Stimulated activated CD4-positive, alpha-beta T cell treated with anti-CD3 and anti-CD28 coated beads, Interleukin-1b, Interleukin-23, amount 100 ng/mL, for 4 hours (primary cell): ENCODE data around the gene PLXNB2.

Experiments
- DNase-seq, 2 donors: peaks; one replicate each; pipeline ENCODE4 v3.0.0-alpha.2; 2020; ENCODE audit warnings: low read depth in 2 of 2

PLXNB2 gene

GRCh38 chr22:50251477-50252081 lies 55.9 kb downstream of the PLXNB2 start:
- no peak for DNase-seq

- peak; percentile 67 to 76 for DNase-seq
Measured at GRCh38 chr22:50250555-50251476, 56.6 kb downstream of the PLXNB2 start, which contains the start of gene HDAC10. HDAC10 (minus strand) TSS chr22:50251265; CDS start chr22:50251032, 233 bp downstream.

GRCh38 chr22:50250249-50250554 lies 57.2 kb downstream of the PLXNB2 start:
- no peak for DNase-seq

GRCh38 chr22:50249341-50250248 lies 57.9 kb downstream of the PLXNB2 start:
- DNase-seq: no peak

GRCh38 chr22:50248196-50249081 lies 59.0 kb downstream of the PLXNB2 start:
- no peak for DNase-seq

- DNase-seq: no peak
Measured at GRCh38 chr22:50247748-50248147, 59.7 kb downstream of the PLXNB2 start.

- no peak for DNase-seq
Measured at GRCh38 chr22:50246242-50247175, 60.9 kb downstream of the PLXNB2 start.

- DNase-seq: peak in 1 of 2 donors; percentile 73
Measured at GRCh38 chr22:50245214-50246072, 62.0 kb downstream of the PLXNB2 start.

GRCh38 chr22:50244420-50245213 lies 62.8 kb downstream of the PLXNB2 start, which contains the start of gene TUBGCP6:
TUBGCP6 (minus strand) TSS chr22:50245023; CDS start chr22:50244459, 564 bp downstream.
- DNase-seq: peak; percentile 85 to 91

- no peak for DNase-seq
Measured at GRCh38 chr22:50243685-50244419, 63.6 kb downstream of the PLXNB2 start.

GRCh38 chr22:50242406-50242949 lies 65.0 kb downstream of the PLXNB2 start:
- DNase-seq: no peak

GRCh38 chr22:50238755-50239154 lies 68.7 kb downstream of the PLXNB2 start:
- DNase-seq: no peak

GRCh38 chr22:50236731-50237409 lies 70.6 kb downstream of the PLXNB2 start:
- no peak for DNase-seq

- DNase-seq: no peak
Measured at GRCh38 chr22:50233223-50233622, 74.2 kb downstream of the PLXNB2 start.

- DNase-seq: no peak
Measured at GRCh38 chr22:50232481-50233151, 74.8 kb downstream of the PLXNB2 start.

- DNase-seq: no peak
Measured at GRCh38 chr22:50229370-50229769, 78.1 kb downstream of the PLXNB2 start.
